Measurements from ENCODE around the gene AEN.
"Not testable (repeated sequence)": the region's sequence is repeated elsewhere in the genome, so short reads cannot be mapped to it uniquely, and the experiment has no call there.

AEN gene

DNA sequence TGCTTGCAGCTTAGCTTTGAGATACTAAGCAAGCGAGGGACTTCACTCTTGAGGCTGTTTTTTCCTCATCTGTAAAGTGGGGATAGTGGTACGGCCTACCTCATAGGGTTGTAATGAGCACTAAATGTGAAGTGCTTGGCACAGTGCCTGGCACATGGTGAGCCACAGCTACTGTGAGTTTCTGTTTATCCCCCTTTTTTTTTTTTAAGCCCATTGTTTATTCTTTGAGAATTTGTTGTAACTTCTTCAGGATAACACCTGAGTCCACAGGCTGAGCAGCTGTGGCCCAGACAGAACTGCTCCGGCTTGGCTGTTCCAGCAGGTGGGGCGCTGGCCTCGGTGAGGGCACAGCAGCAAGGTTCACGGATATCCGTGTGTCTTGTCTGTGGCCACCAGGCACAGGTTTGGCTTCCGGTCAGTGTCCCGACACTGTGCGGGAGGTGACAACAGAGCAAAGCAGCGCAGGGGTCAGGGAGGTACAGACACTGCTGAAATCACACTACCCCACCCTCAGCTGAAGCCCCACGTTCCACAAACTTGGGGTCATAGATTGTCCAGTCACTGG lies 10.4 kb downstream of the AEN start:
- DNase-seq: no peak

DNA sequence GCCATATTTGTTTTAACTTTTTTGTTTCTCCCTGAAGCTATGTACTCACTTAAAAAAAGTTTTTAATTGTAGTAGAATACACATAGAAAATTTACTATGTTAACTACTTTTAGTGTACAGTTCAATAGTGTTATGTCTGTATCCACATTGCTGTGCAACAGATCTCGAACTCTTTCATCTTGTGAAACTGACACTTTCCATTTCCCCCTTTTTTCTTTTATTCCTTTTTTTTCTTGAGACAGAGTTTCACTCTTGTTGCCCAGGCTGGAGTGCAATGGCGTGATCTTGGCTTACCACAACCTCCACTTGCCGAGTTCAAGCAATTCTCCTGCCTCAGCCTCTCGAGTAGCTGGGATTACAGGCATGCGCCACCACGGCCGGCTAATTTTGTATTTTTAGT lies 11.7 kb downstream of the AEN start:
- DNase-seq: not testable (repeated sequence)

DNA sequence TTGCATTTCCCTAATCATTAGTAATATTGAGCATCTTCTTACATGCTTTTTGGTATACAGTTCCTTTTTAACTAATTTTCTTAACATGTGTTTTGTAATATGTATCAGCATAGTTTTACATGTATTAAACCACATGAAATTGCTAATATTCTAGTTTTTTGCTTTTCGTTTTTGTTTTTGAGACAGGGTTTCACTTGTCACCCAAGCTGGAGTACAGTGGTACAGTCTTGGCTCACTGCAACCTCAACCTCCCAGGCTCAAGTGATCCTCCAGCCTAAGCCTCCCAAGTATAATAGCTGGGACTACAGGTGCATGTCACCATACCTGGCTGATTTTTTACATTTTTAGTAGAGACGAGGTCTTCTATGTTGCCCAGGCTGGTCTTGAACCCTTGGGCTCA lies 13.3 kb downstream of the AEN start:
- no peak for DNase-seq

DNA sequence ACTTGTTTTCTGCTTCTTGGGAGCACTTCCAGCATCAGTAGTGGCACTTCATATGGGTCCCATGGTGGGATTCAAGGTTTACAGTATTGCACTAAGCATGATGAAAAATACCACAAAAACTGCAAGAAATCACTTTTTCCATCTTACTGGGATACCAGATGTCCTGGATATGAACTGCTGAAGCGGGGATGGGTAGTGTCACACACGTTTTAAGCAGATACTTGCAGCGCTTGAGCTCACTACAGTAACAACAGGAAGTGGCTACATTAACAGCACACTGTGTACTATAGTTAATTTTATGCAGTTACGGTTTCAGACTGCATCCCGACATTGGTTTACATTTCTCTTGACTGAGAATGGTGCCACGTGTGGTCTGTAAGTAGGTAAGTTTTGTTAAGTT lies 14.2 kb downstream of the AEN start:
- no peak for DNase-seq

DNA sequence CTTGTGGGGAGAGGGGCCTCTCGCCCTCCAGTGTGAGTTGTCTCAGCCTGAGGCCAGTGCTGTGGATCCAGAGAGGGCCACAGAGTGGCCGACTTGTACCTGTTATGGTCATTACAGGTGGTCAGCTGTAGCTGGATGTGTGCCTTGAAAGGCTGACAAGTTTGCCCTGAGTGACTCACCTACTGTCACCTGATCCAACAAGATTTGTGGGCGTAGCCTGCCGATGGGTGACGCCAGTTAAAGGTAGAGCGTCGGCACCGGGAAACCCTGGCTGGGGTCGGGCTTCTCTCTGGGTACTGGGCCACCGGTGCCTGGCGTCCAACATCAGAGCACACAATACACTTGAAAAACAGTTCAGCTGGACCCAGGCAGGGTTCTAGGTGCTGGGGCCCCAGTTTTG lies 14.9 kb downstream of the AEN start:
- no peak for DNase-seq

DNA sequence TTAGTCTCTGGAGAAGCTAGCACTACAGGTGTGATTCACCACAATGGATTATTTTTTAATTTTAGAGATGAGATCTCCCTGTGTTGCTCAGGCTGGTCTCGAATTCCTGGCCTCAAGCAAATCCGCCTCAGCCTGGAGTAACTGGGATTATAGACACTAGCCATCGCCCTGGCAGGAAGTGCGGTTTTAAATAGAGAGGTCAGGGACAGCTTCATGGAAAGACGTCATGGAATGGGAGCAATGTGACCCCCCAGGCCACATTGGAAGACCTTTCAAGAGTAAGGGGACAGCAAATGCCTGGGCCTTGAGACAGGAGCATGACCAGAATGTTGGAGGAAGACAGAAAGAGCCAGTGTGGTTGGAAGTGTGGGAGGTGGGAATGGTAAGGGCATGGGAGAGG lies 15.5 kb downstream of the AEN start:
- no peak for DNase-seq

DNA sequence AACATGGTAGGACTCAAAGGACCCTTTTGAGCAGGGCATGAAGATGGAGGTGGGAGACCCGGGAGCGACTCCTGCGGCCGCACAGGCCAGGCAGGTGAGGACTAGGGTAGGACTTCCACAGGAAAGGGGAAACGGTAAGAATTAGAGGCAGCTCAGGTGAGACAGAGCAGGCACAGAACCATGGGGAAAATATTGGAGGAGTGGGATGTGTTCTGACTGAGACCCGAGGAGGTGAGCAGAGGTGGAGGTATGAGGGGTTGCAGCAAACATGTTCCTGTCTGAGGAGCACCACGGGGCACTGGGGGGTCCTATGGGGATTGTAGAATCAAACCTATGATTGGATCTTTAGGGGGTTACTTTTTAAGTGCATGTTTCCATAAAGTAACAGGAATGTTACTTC lies 16.3 kb downstream of the AEN start:
- no peak for DNase-seq

DNA sequence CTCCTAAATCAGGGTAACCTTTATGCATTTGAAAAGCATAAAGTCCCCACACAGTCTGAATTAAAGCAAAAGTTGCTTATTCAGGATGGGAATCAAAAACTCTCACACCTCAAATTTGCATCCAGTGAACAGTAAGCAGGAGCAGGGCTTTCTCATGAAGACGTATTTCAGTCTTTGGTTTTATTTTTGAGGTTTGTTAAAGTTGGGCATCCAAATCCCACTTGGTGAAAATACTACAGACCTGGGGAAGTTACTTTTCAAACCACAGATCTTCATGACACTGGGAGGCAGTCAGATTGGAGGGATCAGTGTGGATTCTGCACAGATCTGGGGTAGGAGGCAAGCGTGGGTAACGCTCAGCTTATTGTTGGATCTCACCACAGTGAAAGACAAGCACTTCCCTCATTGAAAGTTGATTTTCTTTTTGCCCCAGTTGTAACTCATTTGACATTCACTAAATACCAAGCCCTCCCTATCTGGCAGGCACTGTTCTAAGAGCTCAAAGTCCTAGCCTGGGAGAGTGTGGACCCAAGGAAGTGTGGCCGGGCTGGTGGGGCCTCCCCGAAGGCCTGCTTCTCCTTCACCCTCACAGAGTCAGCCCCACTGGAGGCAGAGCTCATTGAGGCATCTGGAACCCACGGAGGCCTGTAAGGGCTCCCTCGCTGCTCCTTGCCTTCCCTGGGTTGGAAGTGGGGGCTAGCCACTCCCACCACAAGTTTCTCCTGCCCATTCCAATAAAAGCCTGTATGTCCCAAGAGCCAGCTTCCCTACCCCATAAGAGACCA lies 16.9 kb downstream of the AEN start:
- DNase-seq: no peak

DNA sequence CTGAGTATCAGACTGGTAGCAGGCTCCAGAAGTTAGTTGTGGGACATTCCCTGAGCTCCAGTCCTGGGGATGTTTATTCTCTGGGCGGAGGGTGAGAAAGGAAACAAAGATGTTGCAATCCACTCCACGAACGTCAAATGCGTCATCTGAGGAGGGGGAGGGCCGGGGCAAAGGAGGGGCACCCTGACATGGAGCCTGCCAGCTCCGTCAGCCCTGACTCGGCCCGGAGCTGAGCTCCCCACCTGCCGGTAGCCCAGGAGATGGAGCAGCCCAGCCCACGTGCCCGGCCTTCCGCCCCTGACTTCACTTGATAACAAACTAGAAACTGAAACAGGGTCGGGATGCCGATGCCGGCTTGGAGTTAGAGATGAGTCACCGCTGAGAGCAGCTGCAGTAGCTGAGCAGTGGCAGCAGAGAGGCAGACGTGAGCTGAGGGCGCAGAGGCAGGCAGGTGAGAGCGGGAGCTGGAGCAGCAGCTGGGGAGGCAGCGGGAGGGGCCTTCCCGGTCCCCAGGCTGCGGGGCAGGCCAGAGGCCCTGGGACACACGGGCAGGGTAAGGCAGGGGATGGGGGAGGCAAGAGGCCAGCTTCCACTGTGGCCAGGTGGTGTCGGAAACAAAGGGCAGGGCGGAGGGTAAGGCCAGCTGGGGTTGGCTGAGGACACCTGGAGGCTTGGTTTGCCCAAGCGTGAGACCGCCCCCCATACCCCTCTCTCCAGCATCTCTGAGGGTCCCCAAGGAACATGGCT lies 17.7 kb downstream of the AEN start, which contains the start of gene ISG20:
Gene ISG20, plus strand, starts transcription at position 391 of the 747 bp plus-strand sequence. Its CDS starts 351 bp downstream, at position 742.
- DNase-seq: peak; percentile 57 to 67

DNA sequence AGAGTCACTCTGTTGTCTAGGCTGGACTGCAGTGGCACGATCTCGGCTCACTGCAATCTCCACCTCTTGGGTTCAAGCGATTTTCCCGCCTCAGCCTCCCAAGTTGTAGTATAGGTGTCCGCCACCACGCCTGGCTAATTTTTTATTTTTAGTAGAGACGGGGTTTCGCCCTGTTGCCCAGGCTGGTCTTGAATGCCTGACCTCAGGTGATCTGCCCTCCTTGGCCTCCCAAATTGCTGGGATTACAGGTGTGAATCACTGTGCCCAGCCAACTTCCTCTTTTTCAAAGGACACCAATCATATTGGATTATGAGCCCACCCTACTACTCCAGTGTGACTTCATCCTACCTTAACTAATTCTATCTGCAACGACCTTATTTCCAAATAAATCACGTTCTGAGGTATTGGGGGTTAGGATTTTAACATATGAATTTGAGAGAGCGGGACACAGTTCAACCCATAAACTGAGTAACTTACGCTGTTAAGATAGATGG lies 20.9 kb downstream of the AEN start:
- no peak for DNase-seq

DNA sequence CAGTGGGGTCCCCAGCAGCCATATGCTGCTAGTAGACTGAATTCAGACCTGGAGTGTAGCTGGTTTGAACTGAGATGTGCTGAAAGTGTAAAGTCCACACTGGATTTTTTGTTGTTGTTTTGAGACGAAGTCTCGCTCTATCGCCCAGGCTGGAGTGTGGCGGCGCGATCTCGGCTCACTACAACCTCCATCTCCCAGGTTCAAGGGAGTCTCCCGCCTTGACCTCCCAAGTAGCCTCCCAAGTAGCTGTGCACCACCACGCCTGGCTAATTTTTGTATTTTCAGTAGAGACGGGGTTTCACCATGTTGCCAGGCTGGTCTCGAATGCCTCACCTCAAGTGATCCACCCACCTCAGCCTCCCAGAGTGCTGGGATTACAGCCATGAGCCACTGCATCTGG lies 21.4 kb downstream of the AEN start:
- not testable (repeated sequence) for DNase-seq

DNA sequence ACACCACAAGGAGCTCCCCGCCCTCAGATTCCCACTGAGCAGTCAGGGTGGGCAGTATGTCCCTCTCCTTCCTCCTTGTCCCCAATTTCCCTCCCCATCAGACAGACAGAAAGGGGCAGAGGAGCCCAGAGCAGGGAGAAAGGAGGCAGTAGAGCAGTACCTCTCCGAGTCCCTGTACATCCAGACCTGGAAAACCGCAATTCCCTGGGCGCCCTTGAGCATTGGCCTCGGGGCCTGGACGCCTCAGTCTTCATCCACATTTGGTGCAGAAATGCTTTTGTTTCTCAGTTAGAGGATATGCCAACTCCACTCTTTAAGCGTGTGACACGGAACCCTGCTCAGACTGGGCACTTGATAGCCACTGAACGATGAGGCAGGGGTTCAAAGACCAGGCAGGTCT lies 23.6 kb downstream of the AEN start:
- no peak for DNase-seq

DNA sequence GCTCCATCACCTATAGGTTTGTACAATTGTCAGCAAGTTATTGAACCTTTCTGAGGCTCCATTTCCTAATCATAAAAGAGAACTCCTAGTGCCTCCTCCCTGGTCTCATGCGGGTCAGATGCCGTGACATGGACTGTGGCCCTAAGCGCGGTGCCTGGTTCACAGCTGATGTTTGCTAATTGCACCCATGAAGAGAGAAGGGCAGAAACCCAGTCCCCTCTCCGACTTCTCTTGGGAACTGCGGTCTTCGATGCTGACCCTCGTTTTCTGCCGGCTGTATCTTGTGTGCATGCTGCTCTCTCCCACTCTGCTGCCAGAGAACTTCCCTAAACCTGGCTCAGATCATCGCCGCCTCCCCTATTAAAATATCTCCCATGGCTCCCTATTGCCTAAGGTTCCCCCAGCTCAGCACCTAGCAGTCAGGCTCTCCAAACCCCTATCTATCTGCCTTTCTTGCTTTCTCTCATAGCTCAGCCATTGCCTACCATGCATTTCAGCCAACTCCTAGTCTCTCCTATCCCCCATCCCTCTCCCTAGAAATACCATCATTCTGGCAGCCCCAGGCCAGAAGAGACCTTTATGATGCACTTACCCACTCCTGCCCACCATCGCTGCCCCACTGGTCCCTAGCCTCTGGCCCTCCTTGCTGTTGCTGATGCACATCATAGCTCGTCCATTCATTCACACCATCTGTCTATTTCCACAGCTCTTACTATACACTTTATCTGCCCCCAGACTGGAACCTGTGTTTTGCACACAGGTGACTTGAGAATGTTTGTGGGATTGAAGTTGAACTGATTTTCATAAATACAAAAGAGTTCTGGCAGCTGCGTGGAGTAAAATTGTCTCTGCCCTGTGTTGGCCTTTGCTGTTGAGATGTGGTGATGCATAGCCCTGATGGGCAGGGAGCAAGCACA lies 24.3 kb downstream of the AEN start:
- no peak for DNase-seq

DNA sequence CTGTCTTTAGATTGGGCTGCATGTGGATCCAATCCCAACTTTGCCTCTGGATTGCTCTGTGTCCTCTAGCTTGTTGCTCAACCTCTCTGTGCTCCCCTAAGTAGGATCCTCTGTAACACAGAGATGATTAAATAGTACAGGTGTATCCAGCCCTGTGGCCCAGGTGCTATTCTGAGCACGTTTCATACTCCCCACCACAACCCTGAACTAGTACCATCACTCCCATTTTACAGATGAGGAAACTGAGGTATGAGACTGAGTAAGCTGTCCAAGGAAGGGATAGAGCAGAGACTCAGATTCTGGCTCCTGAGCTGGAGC lies 24.9 kb downstream of the AEN start:
- no peak for DNase-seq

DNA sequence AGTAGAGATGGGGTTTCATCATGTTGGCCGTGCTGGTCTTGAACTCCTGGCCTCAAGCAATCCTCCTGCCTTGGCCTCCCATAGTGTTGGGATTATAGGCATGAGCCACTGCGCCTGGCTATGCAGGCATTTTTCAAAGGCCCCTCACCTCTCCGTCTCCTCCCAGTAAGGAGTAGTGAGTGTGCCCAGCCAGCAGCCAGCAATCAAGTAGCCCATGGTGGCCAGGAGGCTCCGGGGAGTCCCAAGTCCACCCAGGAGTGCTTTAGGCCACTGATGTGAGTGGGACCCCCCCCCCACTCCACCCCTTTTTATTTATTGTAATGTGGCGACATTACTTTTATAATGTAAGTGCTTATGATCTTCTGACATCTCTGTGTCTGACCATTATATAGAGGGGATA lies 25.8 kb downstream of the AEN start:
- DNase-seq: no peak

DNA sequence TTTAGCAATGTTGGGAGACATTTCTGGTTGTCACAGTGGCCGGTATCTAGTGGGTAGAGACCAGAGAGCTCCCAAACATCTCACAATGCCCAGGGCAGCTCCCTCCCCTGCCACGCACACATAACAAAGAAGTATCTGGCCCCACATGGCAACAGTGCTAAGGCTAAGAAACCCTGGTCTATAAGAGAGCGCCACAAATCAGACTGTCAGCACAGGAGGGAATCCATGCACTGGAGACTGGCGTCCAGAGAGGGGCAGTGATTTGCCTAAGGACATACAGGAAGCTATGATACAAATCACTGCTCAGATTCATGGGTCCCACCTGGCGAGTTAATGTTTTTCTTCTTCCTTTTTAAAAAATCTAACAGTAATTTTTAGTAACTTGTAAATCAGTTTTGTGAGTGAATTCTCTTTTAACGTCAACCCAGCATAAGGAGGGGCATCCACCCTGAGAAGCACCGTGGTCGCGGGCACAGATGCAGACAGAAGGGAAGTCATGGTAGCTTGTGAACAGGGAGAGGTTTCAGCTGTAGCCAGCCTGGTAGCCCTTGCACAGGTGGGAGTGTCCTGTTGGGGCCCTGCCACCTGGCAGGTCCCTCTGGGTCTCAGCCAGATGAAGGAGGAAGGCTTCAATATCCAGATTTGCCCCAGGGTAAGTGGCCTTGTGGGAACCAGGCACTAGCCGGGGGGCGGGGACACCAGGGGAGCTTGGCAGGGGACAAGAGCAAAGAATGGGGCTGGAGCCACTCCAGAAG lies 26.4 kb downstream of the AEN start:
- DNase-seq: no peak

DNA sequence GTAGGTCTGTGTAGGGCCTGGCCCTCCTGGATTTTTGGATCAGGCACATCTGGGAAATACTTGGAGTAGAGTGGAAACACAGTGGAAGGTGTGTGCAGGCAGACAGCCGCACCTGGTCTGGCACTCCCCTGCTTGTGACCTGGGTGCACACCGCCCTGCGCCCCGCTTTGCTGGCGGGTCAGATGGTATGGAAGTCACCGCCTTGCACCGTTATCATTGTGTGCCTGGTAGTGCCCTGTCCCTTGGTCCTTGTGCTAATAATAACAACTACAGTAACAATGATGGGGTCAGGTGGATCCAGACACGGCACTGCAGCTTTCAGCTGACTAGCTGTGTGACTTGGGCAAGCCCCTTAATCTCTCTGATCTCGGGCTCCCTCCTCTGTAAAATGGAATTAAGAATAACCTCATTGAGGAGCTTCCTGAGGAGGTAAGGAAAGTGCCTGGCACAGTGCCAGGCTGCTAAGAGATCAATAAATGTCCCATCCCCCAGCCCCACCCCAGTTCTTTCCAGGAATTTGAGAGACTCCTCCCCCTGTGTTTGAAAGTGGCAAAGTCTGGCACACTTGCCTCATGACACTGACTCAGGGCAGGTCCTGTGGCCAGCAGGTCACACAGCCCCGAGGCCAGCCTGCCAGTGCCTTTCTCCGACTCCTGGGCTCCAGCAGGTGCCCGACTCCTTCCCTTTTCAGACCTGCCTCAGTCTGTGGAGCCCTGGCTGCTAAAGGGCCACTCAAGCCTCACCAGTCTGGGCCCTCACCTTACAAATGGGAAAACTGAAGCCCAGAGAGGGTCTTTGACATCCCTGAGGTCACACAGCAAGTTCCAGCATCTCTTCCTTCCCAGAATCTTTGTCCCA lies 27.4 kb downstream of the AEN start:
- DNase-seq: no peak

DNA sequence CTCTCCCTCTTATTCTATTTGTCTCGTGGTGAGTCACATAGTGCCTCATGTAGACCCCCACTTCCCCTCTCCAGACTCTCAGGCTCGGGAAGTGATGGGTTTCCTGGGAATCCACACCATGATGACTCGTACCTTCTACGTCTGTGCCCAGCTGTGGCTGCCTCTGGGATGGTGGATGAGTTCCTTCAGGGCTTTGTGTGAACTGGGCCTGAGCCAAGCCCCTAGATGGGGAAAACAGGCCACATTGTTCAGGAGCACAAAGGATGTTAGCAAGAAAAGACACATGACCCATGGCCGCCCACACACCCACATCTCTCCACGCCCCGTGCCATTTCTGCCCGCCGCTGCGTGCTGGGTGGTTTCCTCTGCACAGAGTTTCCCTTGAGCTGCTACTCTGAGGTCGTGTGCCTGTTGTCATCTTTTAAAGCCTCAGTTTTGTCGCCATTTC lies 28.2 kb downstream of the AEN start:
- peak; percentile 77 to 89 for DNase-seq

DNA sequence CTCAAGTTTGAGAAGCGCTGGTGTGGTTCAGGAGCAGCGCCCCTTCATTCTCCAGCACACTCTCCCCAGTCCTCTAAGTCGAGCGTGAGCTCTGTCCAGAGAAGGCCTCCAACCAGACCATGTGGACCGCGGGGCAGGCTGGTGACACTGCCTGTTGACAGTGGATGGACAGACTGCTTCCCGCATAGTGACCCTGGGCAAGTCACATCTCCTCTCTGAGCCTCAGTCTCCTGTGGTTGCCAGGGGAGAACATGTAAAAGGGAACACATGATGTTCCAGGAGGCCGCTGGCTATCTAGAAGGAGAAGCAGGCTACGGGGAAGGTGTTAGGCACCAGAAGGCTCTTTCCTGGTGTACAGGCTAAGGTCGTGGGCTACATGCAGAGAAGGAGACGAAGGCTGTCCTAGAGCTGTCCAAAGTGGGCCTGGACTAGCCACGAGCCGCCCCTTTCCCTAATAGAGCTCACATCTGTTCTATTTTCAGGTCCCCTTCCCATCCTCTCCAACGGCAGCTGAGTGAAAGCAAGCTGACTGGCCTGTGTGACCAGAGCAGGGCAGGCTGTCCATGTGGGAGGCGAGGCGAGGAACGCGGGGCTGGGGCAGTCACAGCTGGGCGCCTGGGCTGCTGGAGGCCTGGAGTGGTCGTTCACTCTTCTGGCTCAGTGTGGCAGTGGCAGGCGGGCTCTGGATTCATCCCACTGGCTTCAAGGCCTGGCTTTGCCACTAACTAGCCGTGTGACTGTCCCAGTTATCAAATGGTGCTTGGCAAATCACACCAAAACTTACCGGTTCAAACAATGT lies 28.8 kb downstream of the AEN start:
- no peak for DNase-seq

DNA sequence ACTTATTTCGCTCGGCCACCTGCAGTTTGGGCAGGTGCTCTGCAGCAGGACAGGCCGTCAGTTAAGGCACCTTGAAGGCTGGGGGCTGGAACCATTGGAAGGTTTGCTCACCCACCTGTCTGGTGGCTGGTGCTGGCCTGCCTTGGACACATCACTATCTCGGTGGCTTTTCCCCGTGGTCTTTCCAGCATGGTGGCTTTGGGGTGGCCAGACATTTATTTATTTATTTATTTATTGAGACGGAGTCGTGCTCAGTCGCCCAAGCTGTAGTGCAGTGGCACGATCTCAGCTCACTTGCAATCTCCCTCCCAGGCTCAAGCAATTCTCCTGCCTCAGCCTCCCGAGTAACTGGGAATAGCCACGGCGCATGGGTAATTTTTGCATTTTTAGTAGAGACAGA lies 29.4 kb downstream of the AEN start:
- no peak for DNase-seq
